Measurements from ENCODE around the gene FES. TPM values are rescaled to one million over a fixed set of nuclear protein-coding genes. Genes with fewer than 3 reads are reported as not detected.

Gene FES
- polyA plus RNA-seq, 1 of the 3 experiments (the other 2 are of a cell fraction) = 0.03 TPM

- Histone ChIP-seq H3K9me2 (no peaks in the 10 kb centered on the region), H4K20me1 (ENCODE audit: insufficient read depth) (no peaks in the 10 kb centered on the region), H3K9ac (no peak overlapping the region), H3K27ac (ENCODE audit: low read depth in 2 of 2, low read length in 1 of 2) (no peak overlapping the region), H3K9me3 (no peaks in the 10 kb centered on the region), H3K4me1 (ENCODE audit: control insufficient read depth in 1 of 2, insufficient read depth in 2 of 2, low read depth in 1 of 2, low read length in 1 of 2) (0 out of 4 replicates have a peak, but pooled peaks cover 0 to 4% of the 10 kb centered on the region in 2 experiments), H3K79me2 (ENCODE audit: insufficient read depth) (no peaks in the 10 kb centered on the region), H3K4me3 (ENCODE audit: low read depth in 2 of 2, low read length in 1 of 2) (no peak overlapping the region), H3K27me3 (ENCODE audit: insufficient read depth) (no peaks in the 10 kb centered on the region), H3F3A (replicated peaks; ENCODE audit: insufficient read depth) (no peaks in the 10 kb centered on the region), H3K4me2 (no peak overlapping the region), H2AFZ (ENCODE audit: low read depth) (no peak overlapping the region), H3K36me3 (replicated peaks in 1 of 2; ENCODE audit: control insufficient read depth in 1 of 2, insufficient read depth in 2 of 2, low read length in 1 of 2) (no peaks in the 10 kb centered on the region)
- WGBS (ENCODE audit: low lambda C conversion rate) = 69% methylated on average over 2 of the region's 6 CpGs
- POLR2A ChIA-PET = no interaction called here
- no peak for TF ChIP-seq RFX5 (IDR thresholded peaks at IDR 0.05; ENCODE audit: low read length)
- TF ChIP-seq ELF1 (IDR thresholded peaks at IDR 0.05) = no peak
- no peak for TF ChIP-seq EP300 (IDR thresholded peaks at IDR 0.05; ENCODE audit: borderline replicate concordance in 1 of 2, low read depth in 1 of 2, low read length in 1 of 2)
- TF ChIP-seq NFIC (IDR thresholded peaks at IDR 0.05; ENCODE audit: borderline replicate concordance) = no peak
- TF ChIP-seq, protein P1, sequence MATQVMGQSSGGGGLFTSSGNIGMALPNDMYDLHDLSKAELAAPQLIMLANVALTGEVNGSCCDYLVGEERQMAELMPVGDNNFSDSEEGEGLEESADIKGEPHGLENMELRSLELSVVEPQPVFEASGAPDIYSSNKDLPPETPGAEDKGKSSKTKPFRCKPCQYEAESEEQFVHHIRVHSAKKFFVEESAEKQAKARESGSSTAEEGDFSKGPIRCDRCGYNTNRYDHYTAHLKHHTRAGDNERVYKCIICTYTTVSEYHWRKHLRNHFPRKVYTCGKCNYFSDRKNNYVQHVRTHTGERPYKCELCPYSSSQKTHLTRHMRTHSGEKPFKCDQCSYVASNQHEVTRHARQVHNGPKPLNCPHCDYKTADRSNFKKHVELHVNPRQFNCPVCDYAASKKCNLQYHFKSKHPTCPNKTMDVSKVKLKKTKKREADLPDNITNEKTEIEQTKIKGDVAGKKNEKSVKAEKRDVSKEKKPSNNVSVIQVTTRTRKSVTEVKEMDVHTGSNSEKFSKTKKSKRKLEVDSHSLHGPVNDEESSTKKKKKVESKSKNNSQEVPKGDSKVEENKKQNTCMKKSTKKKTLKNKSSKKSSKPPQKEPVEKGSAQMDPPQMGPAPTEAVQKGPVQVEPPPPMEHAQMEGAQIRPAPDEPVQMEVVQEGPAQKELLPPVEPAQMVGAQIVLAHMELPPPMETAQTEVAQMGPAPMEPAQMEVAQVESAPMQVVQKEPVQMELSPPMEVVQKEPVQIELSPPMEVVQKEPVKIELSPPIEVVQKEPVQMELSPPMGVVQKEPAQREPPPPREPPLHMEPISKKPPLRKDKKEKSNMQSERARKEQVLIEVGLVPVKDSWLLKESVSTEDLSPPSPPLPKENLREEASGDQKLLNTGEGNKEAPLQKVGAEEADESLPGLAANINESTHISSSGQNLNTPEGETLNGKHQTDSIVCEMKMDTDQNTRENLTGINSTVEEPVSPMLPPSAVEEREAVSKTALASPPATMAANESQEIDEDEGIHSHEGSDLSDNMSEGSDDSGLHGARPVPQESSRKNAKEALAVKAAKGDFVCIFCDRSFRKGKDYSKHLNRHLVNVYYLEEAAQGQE (IDR thresholded peaks at IDR 0.05; ENCODE audit: low read depth, low read length) = no peak
- TF ChIP-seq MXI1 (IDR thresholded peaks at IDR 0.05; ENCODE audit: low read depth, low read length) = no peak
- TF ChIP-seq RCOR1 (IDR thresholded peaks at IDR 0.05; ENCODE audit: low read length) = no peak
- DNase-seq = no peak
- CTCF ChIA-PET = interaction anchor here (1.0 to 1.8 kb wide), 3 partner anchors 9 to 35 kb away, joined by 3 to 4 read pairs (median 4); no protein-coding TSS in a partner anchor
Observed at GRCh38 chr15:90851114-90851513, 33.2 kb upstream of the FES start.

DNA sequence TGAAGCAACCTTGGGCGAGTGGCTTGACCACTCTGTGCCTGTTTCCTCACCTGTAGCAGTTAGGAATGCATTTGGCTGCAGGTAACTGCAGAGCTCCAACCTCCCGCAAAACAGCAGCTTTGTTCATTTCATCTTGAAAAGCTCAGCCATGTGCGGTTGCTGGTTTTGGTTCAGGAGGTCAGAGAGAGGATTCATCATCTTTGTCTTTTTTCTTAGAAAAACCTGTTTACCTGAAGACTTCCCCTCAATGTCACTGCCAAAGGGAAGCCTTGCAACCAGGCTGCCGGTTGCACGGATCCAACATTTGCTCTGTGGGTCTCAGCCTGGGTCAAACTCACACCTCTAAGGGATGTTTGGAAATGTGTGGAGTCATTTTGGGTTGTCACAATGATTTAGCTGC, 32.4 kb upstream of the FES start:
- WGBS (ENCODE audit: low lambda C conversion rate) = 86% methylated on average over 5 of the region's 5 CpGs
- no peaks in the 10 kb centered on the region for H4K20me1 ChIP-seq (ENCODE audit: insufficient read depth)
- 0 out of 4 replicates have a peak, but pooled peaks cover 0 to 4% of the 10 kb centered on the region in 2 experiments for H3K4me1 ChIP-seq (ENCODE audit: control insufficient read depth in 1 of 2, insufficient read depth in 2 of 2, low read depth in 1 of 2, low read length in 1 of 2)
- TF ChIP-seq, protein P2, sequence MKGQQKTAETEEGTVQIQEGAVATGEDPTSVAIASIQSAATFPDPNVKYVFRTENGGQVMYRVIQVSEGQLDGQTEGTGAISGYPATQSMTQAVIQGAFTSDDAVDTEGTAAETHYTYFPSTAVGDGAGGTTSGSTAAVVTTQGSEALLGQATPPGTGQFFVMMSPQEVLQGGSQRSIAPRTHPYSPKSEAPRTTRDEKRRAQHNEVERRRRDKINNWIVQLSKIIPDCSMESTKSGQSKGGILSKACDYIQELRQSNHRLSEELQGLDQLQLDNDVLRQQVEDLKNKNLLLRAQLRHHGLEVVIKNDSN (IDR thresholded peaks at IDR 0.05; ENCODE audit: borderline replicate concordance, low read depth) = no peak
- TF ChIP-seq MEF2A (IDR thresholded peaks at IDR 0.05; ENCODE audit: borderline replicate concordance, low read depth) (no peak), MXI1 (IDR thresholded peaks at IDR 0.05; ENCODE audit: low read depth, low read length) (no peak), POLR2AphosphoS5 (IDR thresholded peaks at IDR 0.05; ENCODE audit: low read depth, low read length) (no peak), YY1 (IDR thresholded peaks at IDR 0.05; ENCODE audit: low read depth) (no peak), EP300 (IDR thresholded peaks at IDR 0.05; ENCODE audit: borderline replicate concordance in 1 of 2, low read depth in 1 of 2, low read length in 1 of 2) (no peak), USF2 (IDR thresholded peaks at IDR 0.05; ENCODE audit: borderline replicate concordance, low read depth, low read length) (no peak)
- TF ChIP-seq, protein P3, sequence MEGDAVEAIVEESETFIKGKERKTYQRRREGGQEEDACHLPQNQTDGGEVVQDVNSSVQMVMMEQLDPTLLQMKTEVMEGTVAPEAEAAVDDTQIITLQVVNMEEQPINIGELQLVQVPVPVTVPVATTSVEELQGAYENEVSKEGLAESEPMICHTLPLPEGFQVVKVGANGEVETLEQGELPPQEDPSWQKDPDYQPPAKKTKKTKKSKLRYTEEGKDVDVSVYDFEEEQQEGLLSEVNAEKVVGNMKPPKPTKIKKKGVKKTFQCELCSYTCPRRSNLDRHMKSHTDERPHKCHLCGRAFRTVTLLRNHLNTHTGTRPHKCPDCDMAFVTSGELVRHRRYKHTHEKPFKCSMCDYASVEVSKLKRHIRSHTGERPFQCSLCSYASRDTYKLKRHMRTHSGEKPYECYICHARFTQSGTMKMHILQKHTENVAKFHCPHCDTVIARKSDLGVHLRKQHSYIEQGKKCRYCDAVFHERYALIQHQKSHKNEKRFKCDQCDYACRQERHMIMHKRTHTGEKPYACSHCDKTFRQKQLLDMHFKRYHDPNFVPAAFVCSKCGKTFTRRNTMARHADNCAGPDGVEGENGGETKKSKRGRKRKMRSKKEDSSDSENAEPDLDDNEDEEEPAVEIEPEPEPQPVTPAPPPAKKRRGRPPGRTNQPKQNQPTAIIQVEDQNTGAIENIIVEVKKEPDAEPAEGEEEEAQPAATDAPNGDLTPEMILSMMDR (IDR thresholded peaks at IDR 0.05) = no peak
- TF ChIP-seq, protein P1 (IDR thresholded peaks at IDR 0.05; ENCODE audit: low read depth, low read length) = no peak
- H3K9ac ChIP-seq = no peak overlapping the region
- H3K27ac ChIP-seq (ENCODE audit: low read depth in 2 of 2, low read length in 1 of 2) = no peak overlapping the region
- no peak for DNase-seq
- H3K9me2 ChIP-seq = no peaks in the 10 kb centered on the region
- no peak overlapping the region for H3K4me2 ChIP-seq
- no peak overlapping the region for H2AFZ ChIP-seq (ENCODE audit: low read depth)
- H3K27me3 ChIP-seq (ENCODE audit: insufficient read depth) = no peaks in the 10 kb centered on the region
- no peaks in the 10 kb centered on the region for H3K79me2 ChIP-seq (ENCODE audit: insufficient read depth)
- no peaks in the 10 kb centered on the region for H3F3A ChIP-seq (replicated peaks; ENCODE audit: insufficient read depth)
- ChIA-PET CTCF (interaction anchor here (1.0 to 1.8 kb wide), 2 partner anchors 8 to 34 kb away, joined by 3 to 4 read pairs; no protein-coding TSS in a partner anchor), POLR2A (no interaction called here)
- H3K36me3 ChIP-seq (replicated peaks in 1 of 2; ENCODE audit: control insufficient read depth in 1 of 2, insufficient read depth in 2 of 2, low read length in 1 of 2) = no peaks in the 10 kb centered on the region
- no peak overlapping the region for H3K4me3 ChIP-seq (ENCODE audit: low read depth in 2 of 2, low read length in 1 of 2)
- H3K9me3 ChIP-seq = no peaks in the 10 kb centered on the region
